Measurements from ENCODE around the gene FAM161B.

GRCh38 chr14:73991092-73991491 lies 41.2 kb upstream of the FAM161B start:
- no peak for TF ChIP-seq CTCF (IDR thresholded peaks at IDR 0.05; ENCODE audit: low read depth, low read length, poor library complexity, severe bottlenecking)
- TF ChIP-seq EZH2phosphoT487 (IDR thresholded peaks at IDR 0.05; ENCODE audit: borderline replicate concordance, low read length): no peak

Measured in DOHH2 (cell line).